WTC11 (cell line): ENCODE data around the gene TCN2. TPM values are rescaled to one million over a fixed set of nuclear protein-coding genes. Genes with fewer than 3 reads are reported as not detected.
"Not testable (repeated sequence)": the region's sequence is repeated elsewhere in the genome, so short reads cannot be mapped to it uniquely, and the experiment has no call there.

Experiments used
- ATAC-seq: fragments of 200-7000 bp; cut with Tn5 transposase; 2 replicates; pipeline ENCODE4 v1.10.0; 2021; ENCODE audit warnings: mild to moderate bottlenecking, moderate library complexity
- CTCF ChIA-PET: fragments of 300-600 bp; sonication (Branson Sonifier 250); formaldehyde crosslinking; loops from one replicate; lab custom pipeline; 2021; ENCODE audit warnings: antibody characterized with exemption; lab: Charles Lee
- POLR2A ChIA-PET: fragments of 350-600 bp; sonication (Branson Sonifier 250); formaldehyde crosslinking; loops from one replicate; lab custom pipeline; 2021; ENCODE audit warnings: antibody characterized with exemption; lab: Charles Lee
- DNase-seq: peaks from one replicate; pipeline ENCODE4 v3.0.0; 2021; ENCODE audit warnings: low spot score
- H3K27ac Mint-ChIP-seq: 2 replicates; pipeline ENCODE4 v1.8.0; 2021; ENCODE audit warnings: mixed read lengths
- H3K27me3 Mint-ChIP-seq: 2 replicates; pipeline ENCODE4 v1.8.0; 2021; ENCODE audit warnings: low read depth, mild to moderate bottlenecking, moderate library complexity, mixed read lengths
- H3K36me3 Mint-ChIP-seq: 2 replicates; pipeline ENCODE4 v1.8.0; 2021; ENCODE audit warnings: mixed read lengths
- H3K4me1 Mint-ChIP-seq: 2 replicates; pipeline ENCODE4 v1.8.0; 2022; ENCODE audit warnings: mixed read lengths
- H3K4me3 Mint-ChIP-seq: 2 replicates; pipeline ENCODE4 v1.8.0; 2021; ENCODE audit warnings: mild to moderate bottlenecking, moderate library complexity, mixed read lengths
- H3K9me3 Mint-ChIP-seq: 2 replicates; pipeline ENCODE4 v1.8.0; 2021; ENCODE audit warnings: mixed read lengths
- ARID4B ChIP-seq: sonication (generic); formaldehyde crosslinking; IDR thresholded peaks from 2 replicates; pipeline ENCODE4 v1.8.0; 2023; ENCODE audit warnings: missing genetic modification reagents, mild to moderate bottlenecking, borderline replicate concordance
- ATF1 ChIP-seq: sonication (generic); formaldehyde crosslinking; IDR thresholded peaks from 2 replicates; pipeline ENCODE4 v1.8.1; 2023; ENCODE audit warnings: mild to moderate bottlenecking, moderate library complexity, missing genetic modification reagents
- CBFB ChIP-seq: sonication (generic); formaldehyde crosslinking; IDR thresholded peaks from 2 replicates; pipeline ENCODE4 v1.8.1; 2022; ENCODE audit warnings: mild to moderate bottlenecking, low read depth, missing genetic modification reagents
- ERG ChIP-seq: fragments of 250-450 bp; sonication (Bioruptor Pico); IDR thresholded peaks from 2 replicates; pipeline ENCODE4 v1.8.0; 2021; ENCODE audit warnings: mild to moderate bottlenecking
- FOXK1 ChIP-seq: sonication (generic); formaldehyde crosslinking; IDR thresholded peaks from 2 replicates; pipeline ENCODE4 v1.8.0; 2022; ENCODE audit warnings: mild to moderate bottlenecking, moderate library complexity, missing genetic modification reagents
- GTF2I ChIP-seq: fragments of 250-450 bp; sonication (Bioruptor Pico); conservative IDR thresholded peaks from 2 replicates; pipeline ENCODE4 v1.4.0; 2021; ENCODE audit warnings: mild to moderate bottlenecking
- JUN ChIP-seq: sonication (generic); formaldehyde crosslinking; IDR thresholded peaks from 2 replicates; pipeline ENCODE4 v1.8.0; 2023; ENCODE audit warnings: mild to moderate bottlenecking, missing genetic modification reagents
- MYBL2 ChIP-seq: sonication (generic); formaldehyde crosslinking; IDR thresholded peaks from 2 replicates; pipeline ENCODE4 v1.8.1; 2023; ENCODE audit warnings: mild to moderate bottlenecking, moderate library complexity, missing genetic modification reagents
- NR3C1 ChIP-seq: sonication (generic); formaldehyde crosslinking; conservative IDR thresholded peaks from 2 replicates; pipeline ENCODE4 v1.8.1; 2023; ENCODE audit warnings: low read depth, mild to moderate bottlenecking, missing genetic modification reagents
- PRDM15 ChIP-seq: sonication (generic); formaldehyde crosslinking; IDR thresholded peaks from 2 replicates; pipeline ENCODE4 v1.8.0; 2022; ENCODE audit warnings: missing genetic modification reagents
- SP1 ChIP-seq: sonication (generic); formaldehyde crosslinking; conservative IDR thresholded peaks from 2 replicates; pipeline ENCODE4 v1.8.1; 2022; ENCODE audit warnings: missing genetic modification reagents
- TEAD1 ChIP-seq: sonication (generic); formaldehyde crosslinking; IDR thresholded peaks from 2 replicates; pipeline ENCODE4 v1.8.0; 2022; ENCODE audit warnings: mild to moderate bottlenecking, missing genetic modification reagents
- ZBTB21 ChIP-seq: sonication (generic); formaldehyde crosslinking; IDR thresholded peaks from 2 replicates; pipeline ENCODE4 v1.8.1; 2023; ENCODE audit warnings: mild to moderate bottlenecking, missing genetic modification reagents, borderline replicate concordance
- ZNF121 ChIP-seq: sonication (generic); formaldehyde crosslinking; IDR thresholded peaks from 2 replicates; pipeline ENCODE4 v1.8.0; 2023; ENCODE audit warnings: missing genetic modification reagents
- total RNA-seq: library from RNA; stranded (reverse); gene quantifications from 3 replicates; pipeline ENCODE4 v1.2.3, GENCODE V29; 2021

Gene TCN2
- total RNA-seq, 1 experiment from 2014 or later, result 39.0 TPM

- TF ChIP-seq ARID4B (CRISPR knock-in tag) (peak; percentile 80; the same call in 1 of the 2 replicates), JUN (CRISPR knock-in tag) (0 out of 2 replicates have a peak, but pooled peaks have one; percentile 29), FOXK1 (CRISPR knock-in tag) (peak; percentile 67), CBFB (CRISPR knock-in tag) (no peak), TEAD1 (peak; percentile 68; the same call in 1 of the 2 replicates)
These were observed 15.2 kb upstream of the TCN2 start, which contains the start of gene PES1 (continued) for GRCh38 chr22:30591588-30592359.

- not testable (repeated sequence) for H3K4me1 Mint-ChIP-seq
- POLR2A ChIA-PET, result interaction anchor here (1.2 kb wide), 1 partner anchor 14 kb away, joined by 3 read pairs; no protein-coding TSS in a partner anchor
- 0 out of 2 replicates have a peak, but pooled peaks have one; percentile 52 for TF ChIP-seq GTF2I (CRISPR knock-in tag)
- TF ChIP-seq, all 79 proteins: peak for 1; not testable (repeated sequence) for 78
- CTCF ChIA-PET, result interaction anchor here (1.0 to 1.4 kb wide), 5 partner anchors 14 to 166 kb away, joined by 3 to 9 read pairs (median 4); no protein-coding TSS in a partner anchor
- not testable (repeated sequence) for ATAC-seq, H3K4me3 Mint-ChIP-seq, H3K9me3 Mint-ChIP-seq, DNase-seq, H3K27ac Mint-ChIP-seq
- Mint-ChIP-seq H3K27me3 (peaks cover 24% of the 10 kb centered on the region), H3K36me3 (peaks cover 19% of the 10 kb centered on the region)
These were observed 14.6 kb upstream of the TCN2 start for GRCh38 chr22:30592360-30592713.

GRCh38 chr22:30596199-30596598 lies 10.8 kb upstream of the TCN2 start:
- H3K27ac Mint-ChIP-seq, result no peak overlapping the region
- no peak for DNase-seq
- TF ChIP-seq SP1 (CRISPR knock-in tag), result no peak
- no peak for TF ChIP-seq PRDM15 (CRISPR knock-in tag)
- peak; percentile 57; the same call in 1 of the 2 replicates for TF ChIP-seq ZNF121 (CRISPR knock-in tag)
- no peak for TF ChIP-seq ZBTB21 (CRISPR knock-in tag)
- TF ChIP-seq, all 79 proteins: peak for 1
- ChIA-PET CTCF (interaction anchor here (1.0 to 2.1 kb wide), 3 partner anchors 10 to 41 kb away, joined by 3 to 10 read pairs (median 4); partner anchors contain the start of gene TCN2), POLR2A (no interaction called here)
- Mint-ChIP-seq H3K9me3 (peaks cover 3% of the 10 kb centered on the region; the same call in 1 of the 2 replicates), H3K4me3 (no peak overlapping the region), H3K36me3 (no peaks in the 10 kb centered on the region), H3K4me1 (no peaks in the 10 kb centered on the region), H3K27me3 (peaks cover 24% of the 10 kb centered on the region)
- ATAC-seq, result no peak

- Mint-ChIP-seq H3K36me3 (no peaks in the 10 kb centered on the region), H3K4me3 (no peak overlapping the region), H3K4me1 (no peaks in the 10 kb centered on the region; the same call in 1 of the 2 replicates), H3K27ac (no peak overlapping the region), H3K9me3 (peaks cover 4% of the 10 kb centered on the region; the same call in 1 of the 2 replicates), H3K27me3 (peaks cover 24% of the 10 kb centered on the region)
- ATAC-seq (no peak), DNase-seq (no peak)
- POLR2A ChIA-PET, result interaction anchor here (0.7 kb wide), 1 partner anchor 9 kb away, joined by 3 read pairs; no protein-coding TSS in a partner anchor
- CTCF ChIA-PET, result interaction anchor here (0.8 to 2.1 kb wide), 5 partner anchors 10 to 209 kb away, joined by 3 to 10 read pairs (median 3); partner anchors contain the start of gene TCN2
- TF ChIP-seq PRDM15 (CRISPR knock-in tag), result no peak
- TF ChIP-seq ERG (CRISPR knock-in tag), result no peak
- no peak for TF ChIP-seq ATF1
- TF ChIP-seq NR3C1 (CRISPR knock-in tag), result no peak
- no peak for TF ChIP-seq FOXK1 (CRISPR knock-in tag)
- no peak for TF ChIP-seq MYBL2 (CRISPR knock-in tag)
These were observed 10.1 kb upstream of the TCN2 start for GRCh38 chr22:30596886-30597285.
